Lower leg skin (tissue), 3 donors: ENCODE data around the gene GCSAML.

Source experiments
- POLR2A ChIP-seq, 2 donors: fragments of 450-650 bp; IDR thresholded peaks; one replicate each; pipeline ENCODE4 v1.6.1; 2016 to 2017; ENCODE audit warnings: antibody characterized with exemption in 2 of 2, mild to moderate bottlenecking in 1 of 2, moderate library complexity in 1 of 2
- TF ChIP-seq, protein P1 (sequence below), 3 donors: fragments of 450-650 bp; IDR thresholded peaks; one replicate each; pipeline ENCODE4 v1.5.1; 2016; ENCODE audit warnings: antibody characterized with exemption in 3 of 3, mild to moderate bottlenecking in 3 of 3, moderate library complexity in 2 of 3

DNA sequence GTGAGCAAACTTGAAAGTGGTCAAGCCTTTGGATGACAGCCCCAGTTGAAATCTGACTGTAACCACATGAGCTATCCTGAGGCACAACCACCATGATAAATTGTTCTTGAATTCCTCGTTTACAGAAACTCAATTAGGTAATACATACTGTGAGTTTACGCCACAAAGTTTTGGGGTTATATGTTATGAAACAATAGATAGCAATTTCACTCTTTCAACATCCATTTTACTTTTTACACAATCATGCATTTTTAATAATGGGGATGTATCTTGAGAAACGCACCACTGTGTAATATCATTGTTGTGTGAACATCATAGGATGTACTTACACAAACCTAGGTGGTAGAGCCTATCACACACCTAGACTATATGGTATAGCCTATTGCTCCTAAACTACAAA is 48.1 kb upstream of the GCSAML start:
- TF ChIP-seq, protein P1, sequence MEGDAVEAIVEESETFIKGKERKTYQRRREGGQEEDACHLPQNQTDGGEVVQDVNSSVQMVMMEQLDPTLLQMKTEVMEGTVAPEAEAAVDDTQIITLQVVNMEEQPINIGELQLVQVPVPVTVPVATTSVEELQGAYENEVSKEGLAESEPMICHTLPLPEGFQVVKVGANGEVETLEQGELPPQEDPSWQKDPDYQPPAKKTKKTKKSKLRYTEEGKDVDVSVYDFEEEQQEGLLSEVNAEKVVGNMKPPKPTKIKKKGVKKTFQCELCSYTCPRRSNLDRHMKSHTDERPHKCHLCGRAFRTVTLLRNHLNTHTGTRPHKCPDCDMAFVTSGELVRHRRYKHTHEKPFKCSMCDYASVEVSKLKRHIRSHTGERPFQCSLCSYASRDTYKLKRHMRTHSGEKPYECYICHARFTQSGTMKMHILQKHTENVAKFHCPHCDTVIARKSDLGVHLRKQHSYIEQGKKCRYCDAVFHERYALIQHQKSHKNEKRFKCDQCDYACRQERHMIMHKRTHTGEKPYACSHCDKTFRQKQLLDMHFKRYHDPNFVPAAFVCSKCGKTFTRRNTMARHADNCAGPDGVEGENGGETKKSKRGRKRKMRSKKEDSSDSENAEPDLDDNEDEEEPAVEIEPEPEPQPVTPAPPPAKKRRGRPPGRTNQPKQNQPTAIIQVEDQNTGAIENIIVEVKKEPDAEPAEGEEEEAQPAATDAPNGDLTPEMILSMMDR (IDR thresholded peaks at IDR 0.05) = no peak
- TF ChIP-seq POLR2A (IDR thresholded peaks at IDR 0.05) = no peak
